D341Med (cell line): ENCODE results near the gene ASGR1.
A peak's percentile ranks its signal among the peaks of the same experiment; 100 is the strongest.
"Not testable (repeated sequence)": the region's sequence is repeated elsewhere in the genome, so short reads cannot be mapped to it uniquely, and the experiment has no call there.

Experiments
- DNase-seq: peaks from one replicate; pipeline ENCODE4 v3.0.0; 2012; ENCODE audit warnings: low spot score

ASGR1 gene

GRCh38 chr17:7158424-7158823, 20.7 kb downstream of the ASGR1 start:
- not testable (repeated sequence) for DNase-seq

- no peak for DNase-seq
These were observed 22.7 kb downstream of the ASGR1 start for GRCh38 chr17:7156342-7156940.

GRCh38 chr17:7147772-7148171, 31.4 kb downstream of the ASGR1 start:
- DNase-seq, result no peak

GRCh38 chr17:7146115-7146514, 33.1 kb downstream of the ASGR1 start:
- no peak for DNase-seq

GRCh38 chr17:7144213-7144612, 35.0 kb downstream of the ASGR1 start:
- DNase-seq, result no peak

- DNase-seq, result no peak
These were observed 37.3 kb downstream of the ASGR1 start for GRCh38 chr17:7141824-7142223.

GRCh38 chr17:7139400-7139799, 39.8 kb downstream of the ASGR1 start:
- no peak for DNase-seq

GRCh38 chr17:7138800-7139381, 40.3 kb downstream of the ASGR1 start:
- no peak for DNase-seq

GRCh38 chr17:7137171-7137943, 41.8 kb downstream of the ASGR1 start:
- DNase-seq, result no peak

GRCh38 chr17:7136266-7136877, 42.8 kb downstream of the ASGR1 start:
- peak; percentile 57 for DNase-seq

- DNase-seq, result no peak
These were observed 45.3 kb downstream of the ASGR1 start for GRCh38 chr17:7133916-7134315.

GRCh38 chr17:7133424-7133823, 45.7 kb downstream of the ASGR1 start:
- no peak for DNase-seq

GRCh38 chr17:7132511-7133094, 46.6 kb downstream of the ASGR1 start:
- DNase-seq, result no peak

GRCh38 chr17:7131423-7131791, 47.8 kb downstream of the ASGR1 start:
- DNase-seq, result no peak

GRCh38 chr17:7130621-7131422, 48.3 kb downstream of the ASGR1 start:
- DNase-seq, result no peak

- no peak for DNase-seq
These were observed 49.9 kb downstream of the ASGR1 start for GRCh38 chr17:7129311-7129710.

- no peak for DNase-seq
These were observed 51.0 kb downstream of the ASGR1 start for GRCh38 chr17:7128160-7128559.

- DNase-seq, result not testable (repeated sequence)
These were observed 51.7 kb downstream of the ASGR1 start for GRCh38 chr17:7127501-7127900.

- DNase-seq, result not testable (repeated sequence)
These were observed 52.8 kb downstream of the ASGR1 start for GRCh38 chr17:7126386-7126785.

- no peak for DNase-seq
These were observed 54.2 kb downstream of the ASGR1 start for GRCh38 chr17:7124923-7125322.

- DNase-seq, result no peak
These were observed 55.3 kb downstream of the ASGR1 start for GRCh38 chr17:7123844-7124243.
